GM19455 (cell line): ENCODE results near the gene KRTAP19-8.
A peak's percentile ranks its signal among the peaks of the same experiment; 100 is the strongest.

Experiments
- ATAC-seq: cut with Tn5 transposase; IDR thresholded peaks from one replicate; pipeline ENCODE4 v1.9.1; 2021; ENCODE audit not compliant: unreplicated experiment

Gene KRTAP19-8, protein sequence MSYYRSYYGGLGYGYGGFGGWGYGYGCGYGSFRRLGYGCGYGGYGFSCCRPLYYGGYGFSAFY

DNA sequence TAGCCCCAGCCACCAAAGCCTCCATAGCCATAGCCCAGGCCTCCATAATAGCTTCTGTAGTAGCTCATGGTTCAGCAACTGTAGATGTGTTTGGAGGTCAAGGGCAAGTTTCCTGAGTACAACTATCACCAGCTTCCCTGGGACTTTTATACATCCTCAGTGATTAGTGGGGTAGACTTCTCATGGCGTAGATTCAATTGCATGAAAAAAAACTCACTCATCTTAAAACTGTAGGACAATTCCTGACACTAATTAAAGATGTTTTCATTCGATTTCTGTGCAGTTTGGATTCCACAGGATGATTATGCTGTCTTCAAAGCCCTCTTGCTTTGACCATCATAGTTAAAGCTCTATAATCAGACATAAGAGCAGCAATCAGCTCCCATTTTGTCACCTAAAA, at the start of gene KRTAP19-8:
Gene KRTAP19-8, minus strand, starts transcription at position 101 of the 400 bp plus-strand sequence. Its CDS starts 33 bp downstream, at position 68.
- ATAC-seq = no peak

DNA sequence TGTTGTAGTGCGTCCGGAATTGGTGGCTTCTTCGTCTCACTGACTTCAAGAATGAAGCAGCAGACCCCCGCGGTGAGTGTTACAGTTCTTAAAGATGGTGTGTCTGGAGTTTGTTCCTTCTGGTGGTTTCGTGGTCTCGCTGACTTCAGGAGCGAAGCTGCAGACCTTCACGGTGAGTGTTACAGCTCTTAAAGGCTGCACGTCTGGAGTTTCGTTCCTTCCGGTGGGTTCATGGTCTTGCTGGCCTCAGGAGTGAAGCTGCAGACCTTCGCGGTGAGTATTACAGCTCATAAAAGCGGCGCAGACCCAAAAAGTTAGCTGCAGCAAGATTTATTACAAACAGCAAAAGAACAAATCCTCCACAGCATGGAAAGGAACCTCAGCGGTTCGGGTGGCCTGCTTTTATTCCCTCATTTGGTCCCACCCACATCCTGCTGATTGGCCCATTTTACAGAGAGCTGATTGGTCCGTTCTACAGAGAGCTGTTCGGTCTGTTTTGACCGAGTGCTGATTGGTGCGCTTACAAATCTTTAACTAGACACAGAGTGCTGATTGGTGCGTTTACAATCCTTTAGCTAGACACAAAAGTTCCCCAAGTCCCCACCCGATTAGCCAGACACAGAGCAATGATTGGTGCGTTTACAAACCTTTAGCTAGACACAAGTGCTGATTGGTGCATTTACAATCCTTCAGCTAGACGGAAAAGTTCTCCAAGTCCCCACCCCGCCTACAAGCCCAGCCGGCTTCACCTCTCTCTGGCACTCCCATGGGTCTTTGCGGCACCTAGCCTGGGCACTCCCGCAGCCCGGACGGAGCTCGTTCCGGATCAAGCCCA, 49.6 kb upstream of the KRTAP19-8 start:
- no peak for ATAC-seq

DNA sequence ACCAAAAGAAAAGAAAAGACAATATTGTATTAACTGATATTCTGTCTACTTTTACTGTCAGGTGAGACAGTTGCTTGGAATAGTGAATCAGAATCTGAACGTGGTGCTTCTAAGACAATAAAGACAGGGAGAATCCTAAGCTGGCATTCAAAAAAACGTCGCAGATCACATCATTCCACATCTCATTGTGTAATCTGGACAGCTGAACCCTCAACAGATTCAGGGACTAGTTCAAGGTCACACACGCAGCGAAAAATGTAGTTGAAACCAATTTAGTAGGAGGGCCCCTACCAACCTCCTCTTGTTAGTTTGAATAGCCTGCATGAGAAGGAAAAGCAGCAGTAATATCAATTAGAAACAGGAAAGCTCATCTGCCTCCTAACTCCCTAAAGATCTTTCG, 46.4 kb upstream of the KRTAP19-8 start:
- no peak for ATAC-seq

DNA sequence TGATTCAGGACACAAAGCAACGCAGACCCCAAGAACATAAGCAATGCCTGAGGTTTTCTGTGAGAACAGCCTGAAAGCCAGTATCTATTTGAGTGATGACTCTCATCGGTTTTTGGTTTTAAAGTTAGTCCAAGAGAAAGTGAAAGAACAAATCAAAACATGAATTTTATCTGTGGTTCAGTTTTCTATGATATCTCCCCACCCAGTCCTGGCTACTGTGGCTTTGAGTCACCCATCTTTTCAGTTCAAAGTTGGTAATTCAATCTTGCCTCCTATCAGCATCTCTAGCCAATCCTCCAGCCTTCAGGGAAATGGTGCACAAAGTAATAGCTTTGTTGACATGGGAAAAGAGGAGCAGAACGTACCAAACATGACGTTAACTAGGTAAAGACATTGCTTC, 40.5 kb upstream of the KRTAP19-8 start:
- peak; percentile 85 for ATAC-seq

DNA sequence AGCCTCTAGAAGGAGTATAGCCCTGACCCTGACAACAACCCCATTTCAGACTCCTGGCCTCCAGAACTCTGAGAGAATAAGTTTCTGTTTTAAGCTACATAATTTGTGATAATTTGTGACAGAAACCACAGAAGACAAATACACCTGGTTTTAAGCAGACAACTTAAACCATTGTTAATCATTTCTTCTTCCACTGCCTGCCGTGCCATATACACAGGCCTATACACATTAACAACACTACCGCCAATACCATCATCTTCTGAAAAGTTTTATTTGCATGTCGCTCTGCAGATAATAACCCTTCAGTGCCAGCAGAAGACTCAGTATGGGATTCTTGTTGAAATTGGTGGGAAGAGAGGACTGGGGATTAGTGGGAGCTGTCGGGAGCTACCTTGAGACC, 39.9 kb upstream of the KRTAP19-8 start:
- ATAC-seq = peak; percentile 18

DNA sequence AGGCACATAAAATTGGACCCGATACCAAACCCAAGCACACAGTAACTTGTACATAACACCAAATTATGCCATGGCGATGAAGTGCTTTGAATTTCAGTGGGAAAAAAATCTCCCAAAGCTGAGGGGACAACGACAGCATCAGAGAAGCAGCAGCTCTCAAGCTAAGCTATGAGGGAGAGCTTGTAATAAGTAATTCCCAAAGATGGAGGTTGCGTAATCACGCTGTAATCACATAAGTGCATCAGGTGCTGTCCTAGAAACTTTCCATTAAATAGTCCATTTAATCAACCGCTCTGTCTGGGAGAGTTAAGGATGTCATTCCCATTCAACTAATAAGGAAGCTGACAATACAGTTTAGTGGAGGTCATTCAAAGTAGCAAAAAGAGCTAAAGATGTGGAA, 37.6 kb upstream of the KRTAP19-8 start:
- no peak for ATAC-seq

DNA sequence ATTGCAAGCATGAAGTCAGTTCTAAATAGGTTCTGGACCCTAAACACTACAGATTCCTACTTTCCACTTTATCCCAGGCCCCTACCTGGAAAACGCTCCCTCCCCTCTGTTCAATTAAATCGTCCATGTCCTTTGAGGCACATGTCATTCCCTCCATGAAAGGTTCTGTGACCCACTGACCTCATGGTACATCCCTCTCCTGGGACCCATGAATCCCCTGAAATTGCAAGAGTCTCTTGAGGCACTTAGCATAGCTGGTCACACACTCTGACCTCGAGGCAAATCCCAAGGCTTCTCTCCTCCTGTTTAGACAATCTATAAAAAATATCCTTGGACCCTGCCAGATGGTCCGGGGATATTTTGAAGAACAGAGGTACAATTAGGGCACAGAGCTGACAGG, 34.3 kb upstream of the KRTAP19-8 start:
- no peak for ATAC-seq

DNA sequence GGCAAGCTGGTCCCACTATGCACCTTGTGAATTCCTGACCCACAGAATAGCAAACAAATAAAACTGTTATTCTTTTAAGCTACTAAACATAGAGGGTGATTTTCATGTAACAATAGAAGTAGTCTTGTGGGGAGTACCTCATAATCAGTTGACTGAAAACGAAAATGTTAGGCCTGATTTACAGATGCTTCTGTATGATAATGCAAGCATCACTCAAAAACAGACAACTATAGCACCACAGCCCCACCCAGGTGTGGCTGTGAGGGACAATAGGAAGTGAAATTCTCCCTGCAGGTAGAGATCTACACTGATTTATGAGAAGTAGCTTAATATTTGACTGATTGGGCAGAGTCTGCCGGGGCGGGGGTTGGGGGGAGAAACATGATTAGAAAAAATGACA, 26.5 kb upstream of the KRTAP19-8 start:
- no peak for ATAC-seq

DNA sequence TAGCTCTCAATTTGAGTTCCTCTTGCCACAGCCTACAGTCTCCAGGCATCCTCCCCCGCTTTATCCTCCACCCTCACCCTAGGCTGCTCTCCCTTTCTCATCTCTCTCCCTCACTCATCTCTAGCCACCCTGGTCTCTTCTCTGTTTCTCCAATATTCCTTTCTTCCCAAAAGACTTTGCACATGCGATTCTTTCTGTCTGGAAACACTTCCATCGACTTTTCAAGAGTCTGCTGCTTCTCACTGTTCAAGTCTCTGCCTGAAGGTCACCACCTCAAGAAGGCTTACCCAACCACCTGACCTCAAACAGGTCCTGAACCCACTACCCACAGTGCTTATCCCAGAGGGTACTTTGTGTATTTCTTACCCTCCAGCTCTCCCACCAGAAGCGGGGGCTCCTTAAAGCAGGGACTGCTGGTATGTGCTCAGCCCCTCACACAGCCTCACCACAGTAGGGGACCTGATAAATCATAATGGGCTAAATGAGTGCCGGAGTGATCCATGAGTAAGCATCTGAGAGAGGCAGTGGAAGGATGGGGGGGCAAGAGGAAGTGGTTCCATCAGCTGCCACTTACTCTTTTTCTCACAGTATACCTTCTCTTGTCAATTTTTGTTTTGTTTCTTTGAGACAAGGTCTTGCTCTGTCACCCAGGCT, 14.3 kb upstream of the KRTAP19-8 start:
- no peak for ATAC-seq

DNA sequence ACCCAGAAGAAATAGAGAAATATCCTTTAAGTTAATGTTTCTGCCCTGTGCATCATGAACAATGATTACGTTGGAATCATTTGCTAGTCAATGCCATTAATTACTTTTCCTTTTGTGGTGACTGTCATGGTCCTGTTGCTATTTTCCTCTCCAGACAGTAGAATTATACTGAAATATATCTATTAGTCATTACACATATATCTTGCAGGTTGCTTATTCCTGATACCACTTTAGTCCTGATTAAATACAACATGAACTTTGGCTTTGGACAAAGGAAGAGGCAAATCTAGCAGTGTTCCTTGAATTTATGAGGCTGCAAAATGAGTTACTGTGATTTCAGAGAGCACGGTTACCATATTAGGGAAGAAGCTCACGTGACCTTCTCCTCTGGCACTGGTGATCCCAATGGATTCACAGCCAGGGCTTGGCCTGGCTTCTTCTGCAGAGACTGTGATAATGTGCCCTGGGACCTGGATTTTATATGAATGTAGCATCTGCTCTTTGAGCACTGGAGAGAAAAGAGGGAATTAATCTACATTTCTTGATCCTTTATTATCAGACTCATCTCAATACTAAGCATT, 12.4 kb upstream of the KRTAP19-8 start:
- no peak for ATAC-seq

DNA sequence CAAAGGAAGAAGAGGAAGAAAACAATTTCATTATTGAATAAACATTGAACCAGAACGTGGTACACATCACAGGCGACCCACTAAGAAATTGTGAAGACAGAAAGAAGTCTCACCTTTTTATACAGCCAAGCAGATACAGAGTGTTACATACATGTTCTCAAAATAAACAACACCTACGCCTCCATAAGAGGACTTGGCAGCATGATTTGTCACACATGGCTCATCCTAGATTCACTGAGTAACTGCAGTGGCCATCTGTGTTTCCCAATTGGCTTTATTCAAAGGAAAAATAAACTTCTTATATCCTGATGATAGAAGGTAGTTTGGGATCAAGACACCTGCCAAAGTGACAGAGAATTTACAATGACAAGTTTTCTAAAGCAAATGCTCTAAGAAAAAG, 7.6 kb upstream of the KRTAP19-8 start:
- no peak for ATAC-seq

DNA sequence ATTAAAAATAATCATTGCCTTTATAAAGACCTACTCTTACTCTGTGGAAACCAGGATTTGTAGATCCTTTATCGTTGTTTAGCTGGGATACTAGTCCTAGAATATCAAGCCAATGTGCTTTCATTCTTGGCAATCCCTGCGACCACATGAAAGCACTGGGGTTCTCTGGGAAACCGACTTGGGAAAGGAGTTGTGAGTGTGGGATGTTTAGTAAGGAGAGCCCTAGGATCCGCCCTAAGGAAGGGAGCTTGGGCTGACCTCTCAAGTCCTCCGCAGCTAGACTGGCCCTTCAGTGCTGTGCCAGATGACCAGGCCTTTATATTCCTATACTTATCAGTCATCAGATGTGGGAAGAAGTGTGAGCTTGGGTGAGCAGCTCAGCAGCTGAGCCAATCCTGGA, 5.2 kb upstream of the KRTAP19-8 start:
- no peak for ATAC-seq

DNA sequence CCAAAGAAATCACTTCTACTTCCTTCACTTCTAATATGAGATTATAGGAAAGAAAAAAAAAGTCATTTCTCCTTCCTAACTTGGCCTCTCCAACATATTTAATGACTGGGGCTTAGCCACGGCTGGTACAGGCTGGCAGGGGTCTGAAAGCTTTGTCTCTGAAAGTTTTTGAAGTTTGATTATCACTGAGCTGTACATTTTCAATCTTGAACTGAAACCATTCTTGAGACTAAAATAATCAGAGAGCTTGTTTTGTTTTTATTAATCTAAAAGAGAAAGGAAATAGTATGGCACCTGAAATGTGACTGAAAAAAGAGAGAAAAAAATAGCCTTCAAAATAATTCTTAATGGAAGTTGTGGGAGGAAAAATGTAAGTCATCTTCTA, 3.8 kb upstream of the KRTAP19-8 start:
- ATAC-seq = peak; percentile 50

DNA sequence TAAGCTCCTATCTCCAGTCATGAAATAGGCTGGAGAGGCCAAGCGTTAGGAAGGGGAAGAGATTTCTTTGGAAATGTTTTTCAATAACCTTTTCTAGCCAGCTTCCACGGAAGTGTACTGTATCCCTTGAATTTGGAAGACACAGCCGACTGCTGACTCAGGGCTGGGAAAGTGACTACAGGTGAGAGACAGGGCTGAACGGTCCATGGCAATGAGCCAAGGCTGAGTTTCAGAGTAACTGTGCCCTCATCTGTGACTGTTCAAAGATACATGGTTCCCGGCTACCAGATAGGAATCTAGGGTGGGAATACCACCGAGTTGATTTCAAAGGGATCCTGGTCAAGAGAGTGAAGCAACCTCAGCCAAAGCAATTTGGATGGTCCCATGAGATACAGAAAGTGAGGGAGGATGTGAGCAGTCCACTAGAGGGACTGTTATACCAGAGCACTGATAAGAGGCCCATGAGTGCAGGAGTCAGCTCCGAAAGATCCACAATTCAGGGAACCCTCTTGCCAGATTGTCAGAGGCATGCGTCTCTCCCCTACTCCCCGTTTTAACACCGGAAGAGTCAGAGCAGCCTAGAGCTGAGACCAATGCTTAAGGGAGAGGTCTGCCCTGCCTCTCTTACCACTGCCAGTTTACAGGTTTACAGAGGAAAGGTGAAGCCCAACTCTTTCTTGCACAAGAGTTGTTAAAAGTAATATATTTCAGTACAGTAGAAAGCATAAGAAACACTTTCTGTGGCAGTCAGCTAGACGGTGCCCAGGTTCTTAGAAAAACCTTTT, 3.2 kb upstream of the KRTAP19-8 start:
- peak; percentile 58 for ATAC-seq

DNA sequence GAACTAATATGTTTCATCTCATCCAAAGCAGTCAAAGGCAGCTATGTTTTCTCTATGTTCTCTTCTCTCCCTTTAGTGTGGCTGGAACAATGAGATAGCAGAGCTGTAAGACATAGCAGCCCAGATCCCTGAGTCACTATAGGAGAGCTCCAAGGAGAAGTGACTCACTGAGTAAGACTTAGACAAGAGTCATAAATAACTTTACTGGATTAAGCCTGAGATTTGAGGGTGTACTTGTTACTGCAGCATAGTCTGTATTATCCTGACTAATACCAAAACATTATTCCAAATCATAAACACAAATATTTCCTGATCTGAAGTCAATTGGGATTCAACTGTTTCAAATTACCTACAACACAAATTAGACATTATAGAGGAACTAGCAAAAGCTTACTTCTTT, 3.9 kb downstream of the KRTAP19-8 start:
- no peak for ATAC-seq

DNA sequence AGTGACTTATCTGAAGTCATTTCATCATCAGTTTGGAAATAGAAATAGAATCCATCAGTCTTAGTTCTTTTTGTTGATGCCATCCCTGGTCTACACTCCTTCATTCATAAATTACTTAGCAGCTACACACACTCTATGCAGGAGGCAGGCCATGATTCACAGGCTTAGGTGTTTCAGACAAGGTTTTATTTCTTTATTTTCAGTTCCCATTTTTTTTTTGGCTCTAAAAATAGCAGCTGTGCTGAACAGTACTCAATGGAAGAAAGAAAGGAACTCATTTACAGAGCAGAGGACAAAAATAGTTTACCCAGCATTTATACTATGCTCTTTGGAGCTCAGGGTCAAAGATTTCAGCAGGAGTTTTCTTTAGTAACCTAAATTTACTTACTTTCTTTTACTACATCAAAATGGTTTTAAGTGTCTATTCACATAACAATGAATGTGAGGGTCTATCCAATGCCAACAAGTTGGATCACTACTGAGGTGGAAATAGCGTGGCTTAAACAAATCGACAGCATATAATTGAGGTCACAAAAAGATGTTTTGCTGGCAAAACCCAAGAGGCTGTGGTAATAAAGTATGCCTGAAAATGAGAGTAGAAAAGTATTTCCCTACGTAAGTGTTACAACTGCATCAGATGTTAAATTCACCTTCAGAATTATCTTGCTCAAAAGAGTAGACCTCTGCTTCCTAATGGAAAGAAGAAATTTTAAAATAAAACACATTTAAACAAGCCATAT, 7.7 kb downstream of the KRTAP19-8 start:
- ATAC-seq = peak; percentile 77

DNA sequence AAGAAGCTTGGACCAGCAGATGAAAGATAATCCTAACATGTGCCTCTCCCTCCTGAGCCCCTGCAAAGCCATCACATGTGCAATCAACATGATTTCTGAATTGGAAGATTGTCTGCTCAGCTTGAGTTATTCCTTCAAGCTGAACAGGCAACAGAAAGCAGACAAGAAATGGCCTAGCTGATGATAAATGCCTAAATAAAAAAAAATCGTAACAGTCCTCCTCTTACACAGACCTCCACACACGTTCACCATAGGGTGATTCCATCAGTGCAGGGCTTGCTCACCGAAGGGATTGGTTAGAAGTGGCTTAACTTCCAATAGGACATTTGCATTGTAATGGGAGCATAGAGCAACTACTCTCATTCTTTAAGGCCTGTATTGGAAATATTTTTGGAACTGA, 14.6 kb downstream of the KRTAP19-8 start:
- ATAC-seq = no peak

DNA sequence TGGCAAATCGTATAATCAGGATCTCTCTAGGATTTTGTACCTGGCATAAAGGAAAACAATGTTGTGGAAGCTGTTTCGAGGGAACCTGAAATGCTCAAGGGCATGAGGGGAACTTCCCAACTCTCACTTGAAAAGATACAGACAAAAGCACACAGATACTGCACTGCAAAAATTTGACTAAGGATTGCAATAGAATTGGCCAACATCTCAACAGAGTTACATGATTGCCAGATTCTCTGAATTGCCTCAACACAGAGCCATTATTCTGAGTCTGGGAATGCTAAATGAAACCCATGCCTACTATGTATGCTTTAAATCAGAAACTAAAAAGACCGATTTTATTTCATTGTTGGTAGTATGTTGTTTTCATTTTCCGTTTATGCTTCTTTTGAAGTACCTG, 16.0 kb downstream of the KRTAP19-8 start:
- no peak for ATAC-seq

DNA sequence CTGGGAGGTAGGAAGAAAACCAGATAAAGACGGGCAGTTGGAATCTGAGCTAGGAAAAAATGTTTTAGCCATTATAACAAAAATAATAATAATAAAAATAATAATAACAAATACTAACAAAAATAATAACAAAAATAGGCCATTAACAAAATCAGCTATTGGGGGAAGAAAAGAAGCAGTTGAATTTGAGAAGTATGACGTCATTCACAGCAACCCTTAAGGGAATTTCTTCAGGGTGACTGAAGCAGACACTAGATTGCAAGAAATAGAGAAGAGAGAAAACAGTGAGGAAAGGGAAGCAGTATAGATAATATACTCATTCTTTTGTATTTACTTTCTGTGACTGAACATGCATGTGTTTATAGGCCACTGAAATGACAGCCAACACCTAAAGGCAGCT, 20.0 kb downstream of the KRTAP19-8 start:
- ATAC-seq = no peak

DNA sequence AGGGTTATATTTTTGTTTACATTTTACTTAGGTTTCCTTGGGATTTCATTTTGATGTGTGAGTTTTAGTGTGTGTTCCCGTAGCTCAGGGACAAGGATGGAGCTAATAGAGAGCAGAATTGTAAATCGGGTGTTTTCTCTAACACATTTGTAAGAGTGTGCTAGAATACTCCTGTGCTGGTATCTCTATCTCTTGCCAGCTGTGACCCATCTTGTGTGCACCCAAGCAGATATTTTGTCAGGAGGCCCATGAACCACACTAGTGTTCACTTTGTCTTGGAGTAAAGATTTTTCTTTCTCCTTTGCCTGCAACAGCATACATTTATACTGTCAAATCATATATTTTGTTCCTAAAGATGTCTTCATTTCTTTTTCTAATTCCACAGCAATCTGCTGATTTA, 23.4 kb downstream of the KRTAP19-8 start:
- ATAC-seq = no peak
